ENCODE data around the gene E2F1. TPM values are rescaled to one million over a fixed set of nuclear protein-coding genes. Genes with fewer than 3 reads are reported as not detected.

Gene E2F1
- total RNA-seq, 2 donors from 2014 or later: 4.6 to 23.3 TPM

GRCh38 chr20:33646191-33646590 is 40.0 kb downstream of the E2F1 start:
- DNase-seq: no peak
- Histone ChIP-seq H3K4me3 (no peak overlapping the region), H3K9me3 (no peaks in the 10 kb centered on the region), H3K9ac (ENCODE audit: low read depth in 2 of 2, low read length in 2 of 2) (no peak overlapping the region), H3K4me1 (no peaks in the 10 kb centered on the region), H3K36me3 (no peaks in the 10 kb centered on the region), H3K27ac (no peak overlapping the region), H3K27me3 (no peaks in the 10 kb centered on the region)
- TF ChIP-seq, protein P1, sequence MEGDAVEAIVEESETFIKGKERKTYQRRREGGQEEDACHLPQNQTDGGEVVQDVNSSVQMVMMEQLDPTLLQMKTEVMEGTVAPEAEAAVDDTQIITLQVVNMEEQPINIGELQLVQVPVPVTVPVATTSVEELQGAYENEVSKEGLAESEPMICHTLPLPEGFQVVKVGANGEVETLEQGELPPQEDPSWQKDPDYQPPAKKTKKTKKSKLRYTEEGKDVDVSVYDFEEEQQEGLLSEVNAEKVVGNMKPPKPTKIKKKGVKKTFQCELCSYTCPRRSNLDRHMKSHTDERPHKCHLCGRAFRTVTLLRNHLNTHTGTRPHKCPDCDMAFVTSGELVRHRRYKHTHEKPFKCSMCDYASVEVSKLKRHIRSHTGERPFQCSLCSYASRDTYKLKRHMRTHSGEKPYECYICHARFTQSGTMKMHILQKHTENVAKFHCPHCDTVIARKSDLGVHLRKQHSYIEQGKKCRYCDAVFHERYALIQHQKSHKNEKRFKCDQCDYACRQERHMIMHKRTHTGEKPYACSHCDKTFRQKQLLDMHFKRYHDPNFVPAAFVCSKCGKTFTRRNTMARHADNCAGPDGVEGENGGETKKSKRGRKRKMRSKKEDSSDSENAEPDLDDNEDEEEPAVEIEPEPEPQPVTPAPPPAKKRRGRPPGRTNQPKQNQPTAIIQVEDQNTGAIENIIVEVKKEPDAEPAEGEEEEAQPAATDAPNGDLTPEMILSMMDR (IDR thresholded peaks at IDR 0.05): no peak
- intact Hi-C loops (cut with DNase I): no loop called here

DNA sequence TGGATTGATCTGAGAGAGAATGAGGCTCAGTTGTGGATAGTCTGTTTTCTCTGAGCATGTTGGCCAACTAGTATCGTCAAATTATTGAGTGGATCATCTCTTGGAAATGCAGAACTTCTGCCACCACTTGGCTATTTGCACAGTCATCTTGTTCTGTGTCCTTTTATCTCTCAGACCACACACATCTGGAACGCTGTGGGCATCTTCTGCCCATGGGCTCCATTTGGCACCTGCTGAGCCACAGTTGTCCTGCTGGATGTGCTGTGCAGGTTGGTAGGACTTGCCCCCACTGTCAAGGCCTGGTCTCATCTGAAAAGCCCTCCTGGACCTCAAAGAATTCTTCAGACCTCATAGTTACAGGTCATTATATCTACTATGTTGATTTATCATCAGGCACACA is 40.8 kb downstream of the E2F1 start:
- Histone ChIP-seq H3K4me1 (no peaks in the 10 kb centered on the region), H3K36me3 (peaks cover under 1% of the 10 kb centered on the region), H3K9ac (ENCODE audit: low read depth in 2 of 2, low read length in 2 of 2) (no peak overlapping the region), H3K4me3 (no peak overlapping the region), H3K9me3 (no peaks in the 10 kb centered on the region), H3K27ac (no peak overlapping the region), H3K27me3 (no peaks in the 10 kb centered on the region)
- no peak for DNase-seq
- intact Hi-C loops (cut with DNase I): no loop called here
- TF ChIP-seq, protein P1 (IDR thresholded peaks at IDR 0.05): no peak

- H3K27ac ChIP-seq: no peak overlapping the region
- H3K36me3 ChIP-seq: peaks cover 4% of the 10 kb centered on the region
- no peaks in the 10 kb centered on the region for H3K27me3 ChIP-seq
- DNase-seq: no peak
- H3K4me3 ChIP-seq: no peak overlapping the region
- intact Hi-C loops (cut with DNase I): no loop called here
- no peaks in the 10 kb centered on the region for H3K4me1 ChIP-seq
- TF ChIP-seq, protein P1 (IDR thresholded peaks at IDR 0.05): no peak
- no peaks in the 10 kb centered on the region for H3K9me3 ChIP-seq
- no peak overlapping the region for H3K9ac ChIP-seq (ENCODE audit: low read depth in 2 of 2, low read length in 2 of 2)
These were observed 41.2 kb downstream of the E2F1 start for GRCh38 chr20:33645072-33645358.

DNA sequence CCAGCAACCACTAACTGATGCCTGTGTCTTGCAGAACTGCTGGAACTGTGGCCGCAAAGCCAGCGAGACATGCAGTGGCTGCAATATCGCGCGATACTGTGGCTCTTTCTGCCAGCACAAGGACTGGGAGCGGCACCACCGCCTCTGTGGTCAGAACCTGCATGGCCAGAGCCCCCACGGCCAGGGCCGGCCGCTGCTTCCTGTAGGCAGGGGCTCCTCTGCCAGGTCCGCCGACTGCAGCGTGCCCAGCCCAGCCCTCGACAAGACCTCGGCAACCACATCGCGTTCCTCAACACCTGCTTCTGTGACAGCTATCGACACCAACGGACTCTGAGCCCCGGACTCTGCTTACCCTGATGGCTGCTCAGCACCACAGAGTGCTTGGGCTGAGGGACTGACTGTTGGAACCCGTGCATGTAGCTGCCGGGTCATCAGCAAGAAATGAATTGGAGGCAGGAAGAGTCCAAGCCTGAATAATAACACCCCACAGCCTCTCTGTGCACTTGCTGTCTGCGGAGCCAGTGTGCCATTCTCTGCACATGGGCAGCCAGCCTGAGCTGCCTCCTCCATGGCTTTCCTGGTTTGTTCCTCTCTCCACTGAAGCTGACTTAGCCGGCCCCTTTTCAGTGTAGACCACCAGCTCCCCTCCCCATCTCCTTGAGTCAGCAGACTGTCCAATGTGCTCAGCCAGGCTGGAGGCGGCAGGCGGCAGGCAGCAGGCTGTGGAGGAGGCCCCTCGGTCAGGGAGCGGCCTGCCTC is 41.7 kb downstream of the E2F1 start:
- TF ChIP-seq, protein P1 (IDR thresholded peaks at IDR 0.05): no peak
- Histone ChIP-seq H3K36me3 (peaks cover 7% of the 10 kb centered on the region), H3K27ac (no peak overlapping the region), H3K9me3 (no peaks in the 10 kb centered on the region), H3K4me3 (no peak overlapping the region), H3K4me1 (no peaks in the 10 kb centered on the region), H3K9ac (ENCODE audit: low read depth in 2 of 2, low read length in 2 of 2) (no peak overlapping the region), H3K27me3 (no peaks in the 10 kb centered on the region)
- DNase-seq: no peak
- intact Hi-C loops (cut with DNase I): no loop called here

DNA sequence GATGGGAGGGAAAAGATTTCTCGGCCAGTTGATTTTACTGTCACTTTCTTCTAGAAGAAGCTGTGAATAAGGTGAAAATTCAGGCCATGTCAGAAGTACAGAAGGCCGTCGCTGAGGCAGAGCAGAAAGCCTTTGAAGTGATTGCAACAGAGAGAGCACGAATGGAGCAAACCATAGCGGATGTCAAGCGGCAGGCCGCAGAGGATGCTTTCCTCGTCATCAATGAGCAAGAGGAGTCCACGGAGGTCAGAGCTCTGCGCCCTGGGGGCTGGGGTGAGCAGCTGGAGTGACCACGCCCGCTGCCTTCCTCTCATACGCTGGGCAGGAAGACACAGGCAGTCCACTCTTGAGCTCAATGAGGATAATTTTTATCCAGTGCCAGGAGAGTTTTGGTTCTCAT is 45.9 kb downstream of the E2F1 start:
- TF ChIP-seq, protein P1 (IDR thresholded peaks at IDR 0.05): no peak
- Histone ChIP-seq H3K9ac (ENCODE audit: low read depth in 2 of 2, low read length in 2 of 2) (no peak overlapping the region), H3K27me3 (no peaks in the 10 kb centered on the region), H3K4me3 (no peak overlapping the region), H3K36me3 (peaks cover 7% of the 10 kb centered on the region), H3K4me1 (no peaks in the 10 kb centered on the region), H3K9me3 (no peaks in the 10 kb centered on the region), H3K27ac (no peak overlapping the region)
- no peak for DNase-seq
- intact Hi-C loops (cut with DNase I): no loop called here

Measured in colonic mucosa (tissue), 4 donors.